Measurements from ENCODE around the gene WDR17.
A peak's percentile ranks its signal among the peaks of the same experiment; 100 is the strongest.

The WDR17 gene

DNA sequence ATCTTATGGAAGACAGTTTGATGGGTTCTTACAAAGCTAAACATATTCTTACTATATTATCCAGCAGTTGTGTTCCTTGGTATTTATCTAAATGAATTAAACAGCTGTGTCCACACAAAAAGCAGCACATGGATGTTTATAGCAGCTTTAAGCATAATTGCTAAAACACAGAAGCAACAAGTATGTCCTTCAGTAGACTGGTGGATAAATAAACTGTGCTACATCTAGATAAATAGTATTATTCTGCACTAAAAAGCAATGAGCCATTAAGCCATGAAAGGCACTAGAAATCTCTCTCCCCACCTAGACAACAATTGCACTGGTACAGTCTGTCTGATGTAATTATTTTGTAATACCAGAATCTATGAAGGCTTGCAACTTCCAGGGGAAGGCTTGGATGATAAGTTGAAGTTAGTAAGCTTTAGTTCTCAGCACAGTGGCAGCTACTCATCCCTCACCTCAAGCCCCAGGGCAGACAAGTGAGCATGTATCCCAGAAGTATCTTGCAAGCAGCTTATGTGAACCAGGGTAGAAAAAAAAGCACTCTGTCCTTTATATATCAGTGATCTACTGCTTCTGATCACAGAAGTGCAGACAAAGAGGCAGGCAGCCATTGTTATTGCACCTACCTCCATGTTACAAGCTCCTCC lies 36.9 kb downstream of the WDR17 start:
- Histone ChIP-seq H3K27me3 (ENCODE audit: low read depth, low read length) (no peaks in the 10 kb centered on the region), H3K9ac (ENCODE audit: low read length) (no peak overlapping the region), H3K4me3 (ENCODE audit: low read length) (no peak overlapping the region), H3K79me2 (ENCODE audit: low read length) (no peaks in the 10 kb centered on the region), H3K27ac (ENCODE audit: low read length) (no peak overlapping the region), H3K4me1 (ENCODE audit: low read length) (no peaks in the 10 kb centered on the region), H3K36me3 (replicated peaks; ENCODE audit: low read depth, low read length) (no peaks in the 10 kb centered on the region), H3K9me3 (ENCODE audit: insufficient read depth, low read length) (no peaks in the 10 kb centered on the region), H4K20me1 (ENCODE audit: insufficient read depth, low read length) (no peaks in the 10 kb centered on the region), H2AFZ (ENCODE audit: low read depth, low read length) (no peak overlapping the region), H3K4me2 (ENCODE audit: low read length) (no peak overlapping the region)
- TF ChIP-seq CTCF (IDR thresholded peaks at IDR 0.05; ENCODE audit: low read depth, low read length), result no peak
- no peak for TF ChIP-seq EZH2phosphoT487 (IDR thresholded peaks at IDR 0.05; ENCODE audit: low read depth)

GRCh38 chr4:176107695-176108094 lies 42.1 kb downstream of the WDR17 start:
- Histone ChIP-seq H3K4me1 (ENCODE audit: low read length) (no peaks in the 10 kb centered on the region), H3K9me3 (ENCODE audit: insufficient read depth, low read length) (no peaks in the 10 kb centered on the region), H3K4me2 (ENCODE audit: low read length) (no peak overlapping the region), H3K27ac (ENCODE audit: low read length) (no peak overlapping the region), H3K79me2 (ENCODE audit: low read length) (no peaks in the 10 kb centered on the region), H3K9ac (ENCODE audit: low read length) (no peak overlapping the region), H3K27me3 (ENCODE audit: low read depth, low read length) (no peaks in the 10 kb centered on the region), H3K36me3 (replicated peaks; ENCODE audit: low read depth, low read length) (no peaks in the 10 kb centered on the region), H3K4me3 (ENCODE audit: low read length) (no peak overlapping the region), H4K20me1 (ENCODE audit: insufficient read depth, low read length) (no peaks in the 10 kb centered on the region), H2AFZ (ENCODE audit: low read depth, low read length) (no peak overlapping the region)
- TF ChIP-seq EZH2phosphoT487 (IDR thresholded peaks at IDR 0.05; ENCODE audit: low read depth), result no peak
- TF ChIP-seq CTCF (IDR thresholded peaks at IDR 0.05; ENCODE audit: low read depth, low read length), result no peak

DNA sequence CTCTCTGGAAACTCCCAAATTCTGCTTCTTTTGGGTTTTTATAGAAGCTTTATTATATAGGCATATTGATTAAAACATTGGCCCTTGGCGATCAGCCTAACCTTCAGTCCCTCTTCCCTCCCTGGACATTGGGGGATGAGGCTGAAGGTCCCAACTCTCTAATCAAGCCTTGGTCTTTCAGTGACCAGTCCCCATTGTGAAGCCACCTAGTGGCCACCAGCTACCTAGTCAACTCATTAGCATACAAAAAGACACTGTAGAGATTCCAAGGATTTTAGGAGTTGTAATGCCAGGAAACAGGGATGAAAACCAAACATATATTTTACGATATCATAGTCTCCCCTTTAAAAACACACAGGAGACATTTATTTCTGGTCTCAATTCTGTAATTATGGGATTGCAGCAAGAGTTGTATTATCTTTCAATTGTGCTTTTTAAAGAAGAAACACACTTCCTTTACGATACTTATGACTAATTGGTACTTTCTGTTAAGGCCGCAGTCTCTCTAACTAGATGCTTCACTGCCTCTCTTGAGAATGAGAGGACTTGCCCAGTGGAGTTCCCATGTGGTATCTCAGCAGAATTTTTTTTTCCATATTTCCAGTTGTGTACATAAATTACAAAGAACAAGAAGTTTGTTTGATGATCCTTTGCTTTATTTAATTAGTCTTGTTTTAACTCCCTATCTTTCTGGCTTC lies 58.2 kb downstream of the WDR17 start:
- Histone ChIP-seq H3K27ac (ENCODE audit: low read length) (no peak overlapping the region), H3K79me2 (ENCODE audit: low read length) (no peaks in the 10 kb centered on the region), H3K4me2 (ENCODE audit: low read length) (peak overlapping the region; percentile 72), H3K36me3 (replicated peaks; ENCODE audit: low read depth, low read length) (no peaks in the 10 kb centered on the region), H4K20me1 (ENCODE audit: insufficient read depth, low read length) (no peaks in the 10 kb centered on the region), H3K9me3 (ENCODE audit: insufficient read depth, low read length) (no peaks in the 10 kb centered on the region), H2AFZ (ENCODE audit: low read depth, low read length) (no peak overlapping the region), H3K27me3 (ENCODE audit: low read depth, low read length) (no peaks in the 10 kb centered on the region), H3K4me1 (ENCODE audit: low read length) (peaks cover 18% of the 10 kb centered on the region), H3K4me3 (ENCODE audit: low read length) (peak overlapping the region; percentile 50), H3K9ac (ENCODE audit: low read length) (no peak overlapping the region)
- no peak for TF ChIP-seq EZH2phosphoT487 (IDR thresholded peaks at IDR 0.05; ENCODE audit: low read depth)
- TF ChIP-seq CTCF (IDR thresholded peaks at IDR 0.05; ENCODE audit: low read depth, low read length), result peak; percentile 72

GRCh38 chr4:176125063-176125462 lies 59.4 kb downstream of the WDR17 start:
- H3K9me3 ChIP-seq (ENCODE audit: insufficient read depth, low read length), result no peaks in the 10 kb centered on the region
- no peak overlapping the region for H2AFZ ChIP-seq (ENCODE audit: low read depth, low read length)
- H3K79me2 ChIP-seq (ENCODE audit: low read length), result no peaks in the 10 kb centered on the region
- no peak overlapping the region for H3K9ac ChIP-seq (ENCODE audit: low read length)
- H4K20me1 ChIP-seq (ENCODE audit: insufficient read depth, low read length), result no peaks in the 10 kb centered on the region
- peaks cover 18% of the 10 kb centered on the region for H3K4me1 ChIP-seq (ENCODE audit: low read length)
- H3K36me3 ChIP-seq (replicated peaks; ENCODE audit: low read depth, low read length), result no peaks in the 10 kb centered on the region
- H3K27me3 ChIP-seq (ENCODE audit: low read depth, low read length), result no peaks in the 10 kb centered on the region
- H3K4me2 ChIP-seq (ENCODE audit: low read length), result no peak overlapping the region
- no peak for TF ChIP-seq CTCF (IDR thresholded peaks at IDR 0.05; ENCODE audit: low read depth, low read length)
- no peak for TF ChIP-seq EZH2phosphoT487 (IDR thresholded peaks at IDR 0.05; ENCODE audit: low read depth)
- no peak overlapping the region for H3K27ac ChIP-seq (ENCODE audit: low read length)
- H3K4me3 ChIP-seq (ENCODE audit: low read length), result no peak overlapping the region
